ENCODE results near the gene IQSEC3. TPM values are rescaled to one million over a fixed set of nuclear protein-coding genes. Genes with fewer than 3 reads are reported as not detected.

IQSEC3 gene
- total RNA-seq (2022; extraction: Qiagen RNA extraction; ENCODE audit: low read depth) = 0.01 TPM in 2 of 5 replicates, not detected in the others

GRCh38 chr12:66428-66781, at the start of gene IQSEC3:
Gene IQSEC3 (plus strand): TSS chr12:66767. CDS start chr12:66883, 116 bp downstream.

GRCh38 chr12:214003-214741, 147.6 kb downstream of the IQSEC3 start, which contains the start of gene SLC6A12:
Gene SLC6A12 (minus strand): TSS chr12:214157. CDS start chr12:209986, 4,171 bp downstream.

Other genes starting within 250 kb of the IQSEC3 start
- gene SLC6A12, start 147.4 kb downstream of the IQSEC3 start, total RNA-seq (2022; extraction: Qiagen RNA extraction; ENCODE audit: low read depth) = 0.91 to 2.2 TPM (median 1.0 TPM) in 5 replicates
- gene SLC6A13, start 196.1 kb downstream of the IQSEC3 start, total RNA-seq (2022; extraction: Qiagen RNA extraction; ENCODE audit: low read depth) = 0.22 to 0.61 TPM (median 0.39 TPM) in 5 replicates

Measured in A549 treated with DMSO at 1 μM for 4 hours (cell line).